Mammary epithelial cell (primary cell): Measurements from ENCODE around the gene ST6GAL1.

Experiments used
- EZH2 ChIP-seq: IDR thresholded peaks from 2 replicates; pipeline ENCODE4 v1.6.1; 2012; ENCODE audit warnings: low read length, inconsistent platforms, borderline replicate concordance
- TF ChIP-seq, protein P1 (sequence below), 2 donors: IDR thresholded peaks in 1 of 2; conservative IDR thresholded peaks in 1 of 2; 2 replicates each; pipeline ENCODE4 v1.5.1; 2011 to 2012; ENCODE audit warnings: inconsistent platforms in 2 of 2, low read length in 2 of 2, mild to moderate bottlenecking in 2 of 2, control low read depth in 1 of 2, low read depth in 1 of 2; ENCODE audit not compliant: insufficient read depth in 1 of 2; ENCODE audit errors: extremely low read depth in 1 of 2

GRCh38 chr3:186990878-186991308 lies 60.6 kb downstream of the ST6GAL1 start:
- TF ChIP-seq, protein P1, sequence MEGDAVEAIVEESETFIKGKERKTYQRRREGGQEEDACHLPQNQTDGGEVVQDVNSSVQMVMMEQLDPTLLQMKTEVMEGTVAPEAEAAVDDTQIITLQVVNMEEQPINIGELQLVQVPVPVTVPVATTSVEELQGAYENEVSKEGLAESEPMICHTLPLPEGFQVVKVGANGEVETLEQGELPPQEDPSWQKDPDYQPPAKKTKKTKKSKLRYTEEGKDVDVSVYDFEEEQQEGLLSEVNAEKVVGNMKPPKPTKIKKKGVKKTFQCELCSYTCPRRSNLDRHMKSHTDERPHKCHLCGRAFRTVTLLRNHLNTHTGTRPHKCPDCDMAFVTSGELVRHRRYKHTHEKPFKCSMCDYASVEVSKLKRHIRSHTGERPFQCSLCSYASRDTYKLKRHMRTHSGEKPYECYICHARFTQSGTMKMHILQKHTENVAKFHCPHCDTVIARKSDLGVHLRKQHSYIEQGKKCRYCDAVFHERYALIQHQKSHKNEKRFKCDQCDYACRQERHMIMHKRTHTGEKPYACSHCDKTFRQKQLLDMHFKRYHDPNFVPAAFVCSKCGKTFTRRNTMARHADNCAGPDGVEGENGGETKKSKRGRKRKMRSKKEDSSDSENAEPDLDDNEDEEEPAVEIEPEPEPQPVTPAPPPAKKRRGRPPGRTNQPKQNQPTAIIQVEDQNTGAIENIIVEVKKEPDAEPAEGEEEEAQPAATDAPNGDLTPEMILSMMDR (conservative IDR thresholded peaks at IDR 0.05 in 1 of 2, IDR thresholded peaks at IDR 0.05 in 1 of 2; ENCODE audit: extremely low read depth in 1 of 2, insufficient read depth in 1 of 2, low read depth in 1 of 2, low read length in 2 of 2): no peak
- no peak for TF ChIP-seq EZH2
